CD4-positive, alpha-beta T cell treated with Interleukin-4 for 1 hour (primary cell): ENCODE data around the gene TMEM184A.
"Not testable (repeated sequence)": the region's sequence is repeated elsewhere in the genome, so short reads cannot be mapped to it uniquely, and the experiment has no call there.

ENCODE experiments used
- DNase-seq, 2 donors: peaks; one replicate each; pipeline ENCODE4 v3.0.0-alpha.2; 2020 to 2022

Gene TMEM184A

DNA sequence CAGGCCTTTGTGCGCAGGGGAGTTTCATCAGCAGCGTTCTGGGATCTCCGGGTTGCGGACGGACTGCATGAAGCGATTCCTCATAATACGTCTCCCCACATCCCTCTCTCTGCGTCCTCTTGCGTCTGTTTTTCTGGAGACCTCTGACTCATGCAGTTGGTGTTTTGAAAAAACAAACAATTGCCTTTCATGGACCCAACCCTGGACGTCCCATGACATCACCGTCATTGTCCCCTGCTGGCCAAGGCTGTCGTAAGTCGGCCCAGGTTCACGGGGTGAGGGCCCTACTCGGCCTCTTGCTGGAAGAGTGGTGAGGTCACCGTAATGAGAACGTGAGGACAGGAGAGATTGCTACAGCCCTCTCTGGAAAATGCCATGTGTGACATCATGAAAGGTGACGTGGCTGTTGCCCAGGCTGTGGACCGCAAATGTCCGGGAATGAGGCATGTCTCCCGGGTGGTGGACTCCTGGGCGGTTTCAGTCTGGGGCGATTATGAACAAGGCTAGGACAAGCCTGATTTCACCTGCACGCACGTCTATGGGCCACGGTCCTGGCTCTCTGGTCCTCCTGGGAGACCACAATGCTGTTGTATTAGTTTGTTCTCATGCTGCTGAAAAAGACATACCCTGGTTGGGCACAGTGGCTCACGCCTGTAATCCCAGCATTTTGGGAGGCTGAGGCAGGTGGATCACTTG lies 35.3 kb downstream of the TMEM184A start:
- DNase-seq: no peak

GRCh38 chr7:1519322-1519922 lies 36.6 kb downstream of the TMEM184A start:
- not testable (repeated sequence) for DNase-seq

GRCh38 chr7:1516586-1517251 lies 39.3 kb downstream of the TMEM184A start:
- DNase-seq: no peak

GRCh38 chr7:1515509-1515967 lies 40.5 kb downstream of the TMEM184A start:
- DNase-seq: not testable (repeated sequence)

- DNase-seq: no peak
Measured at GRCh38 chr7:1514995-1515401, 41.0 kb downstream of the TMEM184A start.

GRCh38 chr7:1514407-1514806 lies 41.6 kb downstream of the TMEM184A start:
- DNase-seq: no peak

GRCh38 chr7:1513657-1514095 lies 42.3 kb downstream of the TMEM184A start:
- DNase-seq: peak in 1 of 2 donors; percentile 25

GRCh38 chr7:1512781-1513656 lies 43.0 kb downstream of the TMEM184A start:
- DNase-seq: peak; percentile 36 to 70

- no peak for DNase-seq
Measured at GRCh38 chr7:1511444-1512422, 44.3 kb downstream of the TMEM184A start.

DNA sequence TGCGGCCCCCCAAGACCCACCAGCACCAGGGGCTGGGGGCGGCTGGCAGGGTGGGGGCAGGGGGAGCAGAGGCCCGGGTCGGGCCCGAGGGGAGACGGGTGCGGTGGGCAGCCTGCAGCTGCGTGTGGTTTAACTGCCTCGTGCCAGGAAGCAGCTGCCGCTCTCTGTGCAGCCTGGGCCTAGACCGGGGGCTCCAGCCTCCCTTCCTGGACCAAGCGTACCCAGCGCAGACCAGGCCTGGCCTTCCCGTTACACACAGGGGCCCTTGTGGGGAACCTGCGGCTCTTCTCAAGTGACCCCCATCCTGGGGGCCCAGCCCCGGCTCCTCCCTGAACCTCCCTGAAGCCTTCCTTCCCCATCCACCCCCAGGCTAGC lies 45.2 kb downstream of the TMEM184A start:
- DNase-seq: no peak

DNA sequence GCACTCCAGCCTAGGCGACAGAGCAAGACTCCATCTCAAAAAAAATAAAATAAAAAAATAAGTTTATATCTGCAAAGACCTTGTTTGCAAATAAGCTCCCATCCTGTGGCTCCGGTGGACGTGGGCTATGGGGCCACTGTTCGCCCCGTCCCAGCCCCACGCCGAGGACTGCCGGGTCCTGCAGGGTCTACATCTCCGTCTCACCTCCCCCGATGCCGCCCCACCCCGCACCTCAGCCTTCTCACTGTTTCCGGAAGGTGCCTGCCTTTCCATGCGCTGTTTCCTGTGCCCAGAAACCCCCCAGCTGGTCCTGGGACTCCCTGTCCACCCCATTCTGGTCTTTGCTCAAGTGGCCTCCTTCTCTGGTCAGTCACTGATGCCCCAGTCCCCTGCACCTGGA lies 46.8 kb downstream of the TMEM184A start:
- DNase-seq: no peak

DNA sequence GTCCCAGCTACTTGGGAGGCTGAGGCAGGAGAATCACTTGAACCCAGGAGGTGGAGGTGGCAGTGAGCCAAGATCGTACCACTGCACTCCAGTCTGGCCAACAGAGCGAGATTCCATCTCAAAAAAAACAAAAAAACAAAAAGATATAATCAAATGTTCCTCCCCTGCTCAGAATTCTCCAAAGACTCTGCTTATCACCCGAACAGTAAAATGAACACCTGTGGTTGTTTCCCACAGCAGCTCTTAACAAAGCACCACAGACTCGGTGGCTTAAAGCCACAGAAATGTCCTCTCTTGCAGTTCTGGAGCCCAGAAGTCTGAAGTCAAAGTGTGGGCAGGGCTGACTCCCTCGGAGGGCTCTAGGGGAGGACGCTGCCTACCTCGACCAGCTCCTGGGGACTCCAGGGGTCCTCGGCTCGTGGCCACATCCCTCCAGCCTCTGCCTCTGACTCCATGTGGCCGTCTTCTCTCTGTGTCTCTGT lies 47.7 kb downstream of the TMEM184A start:
- no peak for DNase-seq

DNA sequence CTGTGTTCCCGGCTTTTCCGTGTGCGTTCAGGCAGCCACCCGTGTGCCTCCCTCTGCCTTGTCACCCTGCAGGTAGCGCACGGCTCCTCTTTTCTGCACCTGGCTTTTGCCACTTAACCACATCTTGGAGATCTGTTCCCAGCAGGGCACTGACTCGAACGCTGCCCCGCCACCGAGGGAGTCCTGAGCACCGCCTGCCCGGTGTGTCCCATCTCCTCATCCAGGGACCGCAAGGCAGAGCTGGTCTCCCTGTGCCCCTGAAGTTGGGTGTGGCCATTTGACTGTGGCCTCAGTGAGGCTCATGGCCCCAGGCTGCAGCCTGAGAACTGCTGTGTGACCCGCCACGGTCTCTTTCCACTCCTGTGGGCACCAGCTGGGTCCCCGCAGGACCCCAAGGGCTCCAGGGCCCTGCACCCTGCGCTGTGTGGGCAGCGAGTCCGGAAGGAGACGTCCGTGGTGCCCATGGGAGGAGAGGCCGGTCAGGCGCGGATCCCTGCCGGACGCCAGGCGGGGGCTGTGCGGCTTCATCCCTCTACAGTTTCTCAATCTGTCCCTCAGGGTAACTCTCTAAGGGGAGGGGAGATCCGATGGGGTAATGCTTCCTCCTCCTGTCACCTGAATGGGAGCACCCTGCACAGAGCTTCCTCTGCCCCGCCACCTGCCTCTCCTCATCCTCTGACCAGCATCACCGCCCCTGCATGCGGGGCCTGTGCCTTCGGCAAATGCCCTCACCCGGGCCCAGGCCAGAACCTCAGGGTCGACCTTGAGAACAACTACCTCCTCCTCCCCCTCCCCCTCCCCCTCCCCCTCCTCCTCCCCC lies 50.1 kb downstream of the TMEM184A start:
- DNase-seq: no peak

DNA sequence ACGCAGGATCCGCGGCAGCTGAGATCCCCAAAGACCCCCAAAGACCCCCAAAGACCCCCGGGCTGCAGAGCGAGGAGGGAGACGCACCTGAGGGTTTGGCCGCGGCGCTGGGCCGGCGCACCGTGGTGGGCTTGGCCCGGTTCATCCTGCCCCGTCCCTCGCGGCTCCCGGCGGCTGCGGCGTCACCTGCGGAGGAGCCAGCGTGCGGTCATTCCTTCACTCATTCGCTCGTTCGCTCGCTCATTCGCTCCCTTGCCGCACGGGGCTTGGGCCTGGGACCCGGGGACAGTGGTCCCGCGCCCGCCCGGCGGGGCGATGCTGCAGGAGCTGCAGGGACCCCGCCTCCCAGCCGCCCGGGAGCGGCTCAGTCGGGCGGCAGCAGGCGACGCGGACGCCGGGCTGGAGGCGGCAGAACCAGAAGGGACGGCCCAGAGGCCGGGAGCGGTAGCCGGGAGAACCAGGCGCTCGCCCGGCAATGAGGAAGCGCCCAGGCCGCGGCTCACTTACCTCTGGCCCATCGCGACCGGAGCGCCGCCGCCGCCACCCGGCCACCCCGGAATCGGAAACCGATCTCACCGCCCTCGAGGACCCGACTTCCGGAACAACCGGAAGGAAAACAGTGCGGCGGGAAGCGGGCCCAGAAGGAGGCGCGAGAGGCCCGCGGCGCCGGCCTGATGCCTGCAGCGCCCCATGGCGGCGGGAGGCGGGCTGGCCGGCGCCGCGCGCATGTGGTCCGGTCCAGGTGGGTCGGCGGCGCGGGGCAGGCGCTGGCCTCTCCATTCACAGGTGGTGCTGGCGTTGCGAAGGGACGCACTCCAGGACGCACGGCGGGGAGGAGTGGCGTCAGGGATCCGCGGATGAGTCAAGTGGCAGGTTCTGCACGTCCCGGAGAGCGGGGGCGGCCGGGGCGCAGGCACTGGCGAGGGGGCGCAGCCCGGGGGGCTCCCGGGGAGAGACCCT lies 51.9 kb downstream of the TMEM184A start, which contains the start of gene INTS1:
TSS of gene INTS1 (minus strand) at position 574 of the 960 bp plus-strand sequence. CDS start at position 145, 429 bp downstream.
- peak; percentile 89 to 91 for DNase-seq

- DNase-seq: no peak
Measured at GRCh38 chr7:1503390-1503789, 52.6 kb downstream of the TMEM184A start.

- DNase-seq: no peak
Measured at GRCh38 chr7:1502845-1503244, 53.2 kb downstream of the TMEM184A start.

GRCh38 chr7:1501487-1502270 lies 54.3 kb downstream of the TMEM184A start:
- no peak for DNase-seq

DNA sequence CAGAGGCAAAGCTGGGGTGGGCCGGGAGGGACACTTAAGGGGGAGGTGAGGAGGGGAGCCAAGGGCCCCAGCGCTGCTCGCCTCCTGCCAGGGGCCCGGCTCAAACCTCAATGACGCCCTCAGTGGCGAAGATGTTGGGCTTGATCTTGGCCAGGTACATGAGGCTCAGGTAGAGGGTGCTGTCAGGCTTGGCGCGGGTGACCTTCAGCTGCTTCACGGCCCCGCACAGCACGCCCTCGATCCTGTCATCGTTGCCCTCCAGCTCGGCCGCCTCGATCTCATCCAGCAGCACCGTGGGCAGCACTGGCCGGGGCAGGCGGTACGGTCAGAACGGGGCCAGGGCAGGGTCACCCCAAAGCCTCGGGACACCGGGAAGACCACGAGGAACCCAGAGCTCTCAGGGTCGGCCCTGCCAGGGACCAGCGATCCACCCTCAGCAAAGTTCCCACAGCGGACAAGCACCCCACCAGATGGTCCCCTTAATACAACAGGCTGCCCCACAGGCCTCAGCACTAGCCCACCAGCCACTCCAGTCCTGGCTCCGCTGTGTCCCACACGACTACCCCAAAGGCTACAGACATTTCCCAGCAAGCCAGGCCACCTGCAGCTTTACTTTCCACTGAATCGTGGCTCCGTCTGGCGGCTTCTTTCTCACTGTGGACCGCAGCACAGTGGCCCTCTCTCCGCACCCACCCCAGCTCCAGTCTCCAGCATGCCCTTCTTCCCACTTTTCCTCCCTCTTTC lies 55.8 kb downstream of the TMEM184A start:
- no peak for DNase-seq
